ENCODE results near the gene PTPRR.

Gene PTPRR

GRCh38 chr12:70963081-70963660 lies 42.6 kb upstream of the PTPRR start:
- Histone ChIP-seq H3K4me3 (ENCODE audit: low read depth, low read length) (no peak overlapping the region), H3K4me2 (ENCODE audit: low read length) (no peak overlapping the region), H3K36me3 (ENCODE audit: control insufficient read depth, insufficient read depth, low read length) (no peaks in the 10 kb centered on the region), H3K9me3 (ENCODE audit: control insufficient read depth, low read length) (no peaks in the 10 kb centered on the region), H3K27me3 (ENCODE audit: control insufficient read depth, insufficient read depth, low read length) (no peaks in the 10 kb centered on the region), H3K79me2 (no peaks in the 10 kb centered on the region), H3K9ac (no peak overlapping the region), H2AFZ (no peak overlapping the region), H3K4me1 (no peaks in the 10 kb centered on the region), H3K27ac (no peak overlapping the region)
- no peak for TF ChIP-seq CTCF (IDR thresholded peaks at IDR 0.05)

DNA sequence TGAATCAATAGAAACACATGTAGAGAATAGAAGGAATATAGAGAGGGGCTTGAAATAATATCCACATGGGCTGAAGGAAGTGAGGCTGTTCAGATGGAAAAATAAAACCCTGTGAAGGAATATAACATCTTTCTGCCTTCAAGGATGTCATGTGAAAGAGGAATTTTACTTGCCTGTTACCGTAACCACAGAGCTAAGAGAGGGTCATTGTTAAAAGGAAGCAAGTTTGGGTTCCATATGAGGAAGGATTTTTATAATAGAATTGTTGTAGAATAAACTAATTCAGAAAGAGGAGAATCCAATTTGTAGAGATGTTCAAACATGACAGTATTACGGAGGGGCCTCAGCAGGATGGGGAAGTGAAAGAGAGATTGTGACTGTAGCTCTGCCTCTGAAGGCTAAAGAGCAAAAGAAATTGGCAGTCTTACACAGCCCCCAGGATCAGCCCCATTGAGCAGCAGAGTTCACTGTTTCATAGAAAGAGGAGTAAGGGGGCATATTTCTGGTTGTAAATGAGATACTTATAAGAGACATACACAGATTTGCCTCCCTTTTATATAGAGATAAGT lies 41.8 kb upstream of the PTPRR start:
- Histone ChIP-seq H3K36me3 (ENCODE audit: control insufficient read depth, insufficient read depth, low read length) (no peaks in the 10 kb centered on the region), H3K4me2 (ENCODE audit: low read length) (no peak overlapping the region), H3K79me2 (no peaks in the 10 kb centered on the region), H3K9ac (no peak overlapping the region), H2AFZ (no peak overlapping the region), H3K27me3 (ENCODE audit: control insufficient read depth, insufficient read depth, low read length) (no peaks in the 10 kb centered on the region), H3K4me1 (no peaks in the 10 kb centered on the region), H3K9me3 (ENCODE audit: control insufficient read depth, low read length) (no peaks in the 10 kb centered on the region), H3K27ac (no peak overlapping the region), H3K4me3 (ENCODE audit: low read depth, low read length) (no peak overlapping the region)
- no peak for TF ChIP-seq CTCF (IDR thresholded peaks at IDR 0.05)

GRCh38 chr12:70960484-70960883 lies 39.9 kb upstream of the PTPRR start:
- Histone ChIP-seq H2AFZ (no peak overlapping the region), H3K9ac (no peak overlapping the region), H3K27ac (no peak overlapping the region), H3K9me3 (ENCODE audit: control insufficient read depth, low read length) (no peaks in the 10 kb centered on the region), H3K4me1 (no peaks in the 10 kb centered on the region), H3K79me2 (no peaks in the 10 kb centered on the region), H3K4me3 (ENCODE audit: low read depth, low read length) (no peak overlapping the region), H3K27me3 (ENCODE audit: control insufficient read depth, insufficient read depth, low read length) (no peaks in the 10 kb centered on the region), H3K4me2 (ENCODE audit: low read length) (no peak overlapping the region), H3K36me3 (ENCODE audit: control insufficient read depth, insufficient read depth, low read length) (no peaks in the 10 kb centered on the region)
- TF ChIP-seq CTCF (IDR thresholded peaks at IDR 0.05): no peak

DNA sequence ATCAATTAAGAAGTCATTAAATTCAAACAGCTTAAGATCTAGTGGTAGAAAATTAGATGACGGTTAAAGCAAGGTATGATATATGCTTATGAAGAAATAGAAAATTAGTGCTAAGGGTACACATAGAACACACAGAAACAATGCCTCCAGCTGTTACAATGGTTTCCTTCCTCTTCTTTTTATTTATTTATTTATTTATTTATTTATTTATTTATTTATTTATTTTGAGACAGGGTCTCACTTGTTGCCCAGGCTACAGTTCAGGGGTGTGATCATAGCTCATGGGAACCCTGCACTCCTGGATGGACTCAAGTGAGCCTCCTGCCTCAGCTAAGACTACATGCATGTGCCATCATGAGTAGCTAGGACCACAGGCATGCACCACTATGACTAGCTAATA lies 34.9 kb upstream of the PTPRR start:
- Histone ChIP-seq H3K4me1 (no peaks in the 10 kb centered on the region), H2AFZ (no peak overlapping the region), H3K36me3 (ENCODE audit: control insufficient read depth, insufficient read depth, low read length) (no peaks in the 10 kb centered on the region), H3K9ac (no peak overlapping the region), H3K4me3 (ENCODE audit: low read depth, low read length) (no peak overlapping the region), H3K27ac (no peak overlapping the region), H3K79me2 (no peaks in the 10 kb centered on the region), H3K27me3 (ENCODE audit: control insufficient read depth, insufficient read depth, low read length) (no peaks in the 10 kb centered on the region), H3K4me2 (ENCODE audit: low read length) (no peak overlapping the region), H3K9me3 (ENCODE audit: control insufficient read depth, low read length) (no peaks in the 10 kb centered on the region)
- TF ChIP-seq CTCF (IDR thresholded peaks at IDR 0.05): no peak

- H3K36me3 ChIP-seq (ENCODE audit: control insufficient read depth, insufficient read depth, low read length): no peaks in the 10 kb centered on the region
Measured at GRCh38 chr12:70950451-70950850, 29.9 kb upstream of the PTPRR start.

More at GRCh38 chr12:70950451-70950850, 29.9 kb upstream of the PTPRR start:
- Histone ChIP-seq H3K4me3 (ENCODE audit: low read depth, low read length) (no peak overlapping the region), H3K27me3 (ENCODE audit: control insufficient read depth, insufficient read depth, low read length) (no peaks in the 10 kb centered on the region), H3K4me2 (ENCODE audit: low read length) (no peak overlapping the region), H3K9ac (no peak overlapping the region), H3K4me1 (no peaks in the 10 kb centered on the region), H2AFZ (no peak overlapping the region), H3K9me3 (ENCODE audit: control insufficient read depth, low read length) (no peaks in the 10 kb centered on the region), H3K79me2 (no peaks in the 10 kb centered on the region), H3K27ac (no peak overlapping the region)
- no peak for TF ChIP-seq CTCF (IDR thresholded peaks at IDR 0.05)

Data from parathyroid adenoma (tissue), 2 donors.